Superior temporal gyrus (tissue), 1 donor: Measurements from ENCODE around the gene ENAH.
A peak's percentile ranks its signal among the peaks of the same experiment; 100 is the strongest.

Source experiments
- DNase-seq: peaks from one replicate; pipeline ENCODE4 v3.0.0-alpha.2; 2016; ENCODE audit errors: extremely low spot score

The ENAH gene

GRCh38 chr1:225453797-225454648 is 198.9 kb downstream of the ENAH start:
- DNase-seq, result no peak

- DNase-seq, result no peak
Observed at GRCh38 chr1:225451840-225452515, 200.9 kb downstream of the ENAH start.

- DNase-seq, result no peak
Observed at GRCh38 chr1:225451340-225451739, 201.6 kb downstream of the ENAH start.

- no peak for DNase-seq
Observed at GRCh38 chr1:225450491-225451191, 202.3 kb downstream of the ENAH start.

- DNase-seq, result no peak
Observed at GRCh38 chr1:225449774-225450173, 203.1 kb downstream of the ENAH start.

- no peak for DNase-seq
Observed at GRCh38 chr1:225449261-225449660, 203.7 kb downstream of the ENAH start.

GRCh38 chr1:225448146-225448805 is 204.6 kb downstream of the ENAH start:
- DNase-seq, result peak; percentile 82

- DNase-seq, result peak; percentile 83
Observed at GRCh38 chr1:225447650-225448089, 205.3 kb downstream of the ENAH start.

- no peak for DNase-seq
Observed at GRCh38 chr1:225446981-225447615, 205.8 kb downstream of the ENAH start.

GRCh38 chr1:225446595-225446960 is 206.3 kb downstream of the ENAH start:
- DNase-seq, result no peak

GRCh38 chr1:225445639-225446594 is 207.0 kb downstream of the ENAH start:
- no peak for DNase-seq

GRCh38 chr1:225442123-225442505 is 210.8 kb downstream of the ENAH start:
- DNase-seq, result no peak

GRCh38 chr1:225441314-225442122 is 211.4 kb downstream of the ENAH start:
- DNase-seq, result no peak

GRCh38 chr1:225440380-225441221 is 212.3 kb downstream of the ENAH start:
- no peak for DNase-seq

GRCh38 chr1:225437710-225438437 is 215.0 kb downstream of the ENAH start:
- DNase-seq, result no peak
